T-helper 1 cell treated with Interleukin-12 subunit alpha and Interleukin-12 subunit beta and Interleukin-4 antibody, amounts not matched to agents 30 ng/mL and 1 ng/mL, for 36 hours (primary cell): ENCODE results near the gene CLIP4. TPM values are rescaled to one million over a fixed set of nuclear protein-coding genes. Genes with fewer than 3 reads are reported as not detected.
"Not testable (repeated sequence)": the region's sequence is repeated elsewhere in the genome, so short reads cannot be mapped to it uniquely, and the experiment has no call there.

Source experiments
- intact Hi-C: fragments of 100-400 bp; cut with micrococcal nuclease; formaldehyde crosslinking; loops from one replicate; pipeline ENCODE4 v1.15.1; 2024
- total RNA-seq: library from RNA; stranded (reverse); gene quantifications from 2 replicates; pipeline ENCODE4 v1.2.3, GENCODE V29; 2022

Gene CLIP4
- total RNA-seq, 1 donor from 2014 or later, result 29.4 TPM

- intact Hi-C loops, result no loop called here
Observed at GRCh38 chr2:29100564-29100963, 14.7 kb upstream of the CLIP4 start.

GRCh38 chr2:29104688-29105087, 10.5 kb upstream of the CLIP4 start:
- intact Hi-C loops, result no loop called here

- intact Hi-C loops, result no loop called here
Observed at GRCh38 chr2:29105375-29105774, 9.8 kb upstream of the CLIP4 start.

- intact Hi-C loops, result no loop called here
Observed at GRCh38 chr2:29106256-29106655, 9.0 kb upstream of the CLIP4 start.

GRCh38 chr2:29106980-29107388, 8.2 kb upstream of the CLIP4 start:
- intact Hi-C loops, result no loop called here

GRCh38 chr2:29107547-29107946, 7.7 kb upstream of the CLIP4 start:
- intact Hi-C loops, result not testable (repeated sequence)

GRCh38 chr2:29108225-29108624, 7.0 kb upstream of the CLIP4 start:
- intact Hi-C loops, result no loop called here

GRCh38 chr2:29109246-29109645, 6.0 kb upstream of the CLIP4 start:
- intact Hi-C loops, result no loop called here

- intact Hi-C loops, result loop anchor here (10.0 kb wide), 2 partner anchors 486 to 1216 kb away; partner anchors contain the start of genes BABAM2 and RBKS
Observed at GRCh38 chr2:29110916-29111535, 4.2 kb upstream of the CLIP4 start.

- intact Hi-C loops, result loop anchor here (10.0 kb wide), 2 partner anchors 488 to 1218 kb away; partner anchors contain the start of genes BABAM2 and RBKS
Observed at GRCh38 chr2:29112379-29112778, 2.8 kb upstream of the CLIP4 start.

- intact Hi-C loops, result loop anchor here (10.0 kb wide), 2 partner anchors 488 to 1218 kb away; partner anchors contain the start of genes BABAM2 and RBKS
Observed at GRCh38 chr2:29113027-29113686, 2.1 kb upstream of the CLIP4 start.

GRCh38 chr2:29113891-29114321, 1.3 kb upstream of the CLIP4 start:
- intact Hi-C loops, result loop anchor here (10.0 kb wide), 2 partner anchors 489 to 1219 kb away; partner anchors contain the start of genes BABAM2 and RBKS

- intact Hi-C loops, result loop anchor here (10.0 kb wide), 2 partner anchors 490 to 1220 kb away; partner anchors contain the start of genes BABAM2 and RBKS
Observed at GRCh38 chr2:29114586-29114945, 649 bp upstream of the CLIP4 start.

GRCh38 chr2:29115797-29116781, 874 bp downstream of the CLIP4 start:
- intact Hi-C loops, result loop anchor here (1.0 to 10.0 kb wide), 15 partner anchors 14 to 1221 kb away; partner anchors contain the start of genes ALK, BABAM2, LBH and RBKS

GRCh38 chr2:29117636-29118303, 2.6 kb downstream of the CLIP4 start:
- intact Hi-C loops, result loop anchor here (2.0 to 10.0 kb wide), 10 partner anchors 79 to 1223 kb away; partner anchors contain the start of genes ALK, BABAM2, LBH and RBKS

- intact Hi-C loops, result loop anchor here (5.0 to 10.0 kb wide), 6 partner anchors 307 to 1224 kb away; partner anchors contain the start of genes ALK, BABAM2, LBH and RBKS
Observed at GRCh38 chr2:29119211-29119610, 4.0 kb downstream of the CLIP4 start.

- intact Hi-C loops, result no loop called here
Observed at GRCh38 chr2:29120846-29121245, 5.6 kb downstream of the CLIP4 start.

- intact Hi-C loops, result no loop called here
Observed at GRCh38 chr2:29123617-29124349, 8.6 kb downstream of the CLIP4 start.

- intact Hi-C loops, result no loop called here
Observed at GRCh38 chr2:29124504-29124903, 9.3 kb downstream of the CLIP4 start.
